ENCODE results near the gene TM4SF4.

Gene TM4SF4

DNA sequence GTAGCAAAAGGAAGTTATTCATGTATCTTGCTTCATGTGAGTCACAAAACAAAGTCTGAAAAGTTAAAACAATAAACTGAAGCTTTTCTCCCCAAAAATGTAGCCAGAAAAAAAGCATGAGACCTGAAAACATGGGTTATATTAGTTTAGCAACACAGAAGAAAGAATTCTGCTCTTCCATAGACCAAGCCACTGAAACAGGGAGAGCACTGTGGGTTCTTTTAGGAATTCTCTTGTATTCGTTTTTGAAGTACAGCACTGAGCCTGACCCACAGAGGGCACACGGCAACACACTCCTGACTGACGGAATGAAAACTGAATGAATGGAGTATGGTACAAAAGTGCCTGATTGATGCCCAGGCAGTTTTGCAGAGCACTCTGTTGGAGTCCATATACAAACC, 66.6 kb downstream of the TM4SF4 start:
- Histone ChIP-seq H3K27ac (ENCODE audit: low read length) (no peak overlapping the region), H3K27me3 (ENCODE audit: low read depth, low read length) (no peaks in the 10 kb centered on the region), H3K36me3 (ENCODE audit: control insufficient read depth in 1 of 2, insufficient read depth in 2 of 2, low read length in 2 of 2) (peaks cover 8 to 13% of the 10 kb centered on the region in 2 donors), H3K4me1 (ENCODE audit: control insufficient read depth in 1 of 2, insufficient read depth in 2 of 2, low read length in 2 of 2) (peaks cover 0 to 38% of the 10 kb centered on the region in 2 donors), H3K4me3 (ENCODE audit: low read depth in 1 of 2, low read length in 2 of 2) (no peak overlapping the region), H3K9me3 (ENCODE audit: control insufficient read depth in 1 of 2, low read length in 2 of 2) (no peaks in the 10 kb centered on the region)

DNA sequence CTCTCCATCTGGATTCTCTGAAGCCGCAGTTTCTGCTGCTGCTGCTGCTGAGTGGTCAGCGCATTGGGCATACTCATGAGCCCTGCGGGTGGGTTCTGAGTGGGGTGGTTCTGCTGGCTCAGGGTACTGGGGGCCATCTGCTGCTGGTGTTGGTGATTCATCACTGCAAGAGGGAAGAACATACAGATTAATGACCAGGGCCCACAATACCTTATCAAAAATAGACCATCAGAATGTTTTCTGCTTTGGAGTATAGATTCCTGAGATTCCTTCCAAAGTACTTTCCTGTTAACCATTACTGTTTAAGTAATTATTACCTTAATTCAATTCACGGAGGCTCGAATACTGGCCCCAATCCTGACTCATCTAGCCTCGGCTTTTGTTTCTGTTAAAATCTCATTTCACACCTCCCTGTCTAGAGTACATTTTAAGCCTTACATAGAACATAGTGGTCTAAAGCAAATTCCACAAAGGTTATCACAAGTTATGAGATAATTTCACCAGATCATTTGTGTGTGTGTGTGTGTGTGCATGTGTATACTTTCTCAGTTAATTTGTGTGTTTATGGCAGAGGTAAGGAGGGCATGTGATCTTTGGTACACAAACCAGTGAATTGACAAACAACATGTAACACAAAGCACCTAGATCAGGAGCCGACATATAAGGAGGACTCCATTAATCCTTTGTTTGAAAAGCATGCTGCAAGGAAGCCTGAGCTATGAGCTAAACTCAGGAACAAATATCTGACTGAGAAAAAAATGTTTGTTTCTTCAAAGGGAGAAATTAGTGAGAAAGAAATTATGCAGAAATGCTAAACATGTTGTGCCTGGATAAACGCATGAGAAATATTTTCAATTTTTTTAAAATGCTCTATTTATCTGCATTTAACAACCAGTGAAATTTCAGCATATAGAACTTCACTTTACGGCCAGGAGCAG, 68.1 kb downstream of the TM4SF4 start:
- H3K9me3 ChIP-seq (ENCODE audit: control insufficient read depth in 1 of 2, low read length in 2 of 2) = no peaks in the 10 kb centered on the region
- H3K4me1 ChIP-seq (ENCODE audit: control insufficient read depth in 1 of 2, insufficient read depth in 2 of 2, low read length in 2 of 2) = peaks cover 0 to 33% of the 10 kb centered on the region in 2 donors
- no peak overlapping the region for H3K4me3 ChIP-seq (ENCODE audit: low read depth in 1 of 2, low read length in 2 of 2)
- no peaks in the 10 kb centered on the region for H3K27me3 ChIP-seq (ENCODE audit: low read depth, low read length)
- peaks cover 8 to 13% of the 10 kb centered on the region in 2 donors for H3K36me3 ChIP-seq (ENCODE audit: control insufficient read depth in 1 of 2, insufficient read depth in 2 of 2, low read length in 2 of 2)
- no peak overlapping the region for H3K27ac ChIP-seq (ENCODE audit: low read length)

DNA sequence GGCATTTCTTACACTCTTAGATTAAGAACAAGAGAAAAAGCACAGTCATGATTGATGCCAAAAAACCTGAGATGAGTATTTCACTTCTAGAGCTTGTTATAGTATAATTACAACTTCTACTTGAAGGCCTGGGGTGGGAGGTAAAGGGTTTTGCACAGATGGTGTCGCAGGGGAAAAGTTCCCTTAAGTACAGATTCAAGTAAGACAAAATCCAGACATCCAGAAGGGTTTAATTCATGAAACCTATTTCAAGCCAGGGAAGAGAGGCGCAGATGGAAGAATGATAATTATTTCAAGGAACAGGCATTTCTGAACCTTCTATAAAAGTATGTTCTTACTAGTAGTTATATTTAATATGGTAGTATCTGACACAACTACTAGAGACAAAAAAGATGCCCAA, 70.6 kb downstream of the TM4SF4 start:
- Histone ChIP-seq H3K4me3 (ENCODE audit: low read depth in 1 of 2, low read length in 2 of 2) (no peak overlapping the region), H3K4me1 (ENCODE audit: control insufficient read depth in 1 of 2, insufficient read depth in 2 of 2, low read length in 2 of 2) (peaks cover 0 to 39% of the 10 kb centered on the region in 2 donors), H3K27me3 (ENCODE audit: low read depth, low read length) (no peaks in the 10 kb centered on the region), H3K27ac (ENCODE audit: low read length) (no peak overlapping the region), H3K9me3 (ENCODE audit: control insufficient read depth in 1 of 2, low read length in 2 of 2) (no peaks in the 10 kb centered on the region), H3K36me3 (ENCODE audit: control insufficient read depth in 1 of 2, insufficient read depth in 2 of 2, low read length in 2 of 2) (peaks cover 8 to 13% of the 10 kb centered on the region in 2 donors)

DNA sequence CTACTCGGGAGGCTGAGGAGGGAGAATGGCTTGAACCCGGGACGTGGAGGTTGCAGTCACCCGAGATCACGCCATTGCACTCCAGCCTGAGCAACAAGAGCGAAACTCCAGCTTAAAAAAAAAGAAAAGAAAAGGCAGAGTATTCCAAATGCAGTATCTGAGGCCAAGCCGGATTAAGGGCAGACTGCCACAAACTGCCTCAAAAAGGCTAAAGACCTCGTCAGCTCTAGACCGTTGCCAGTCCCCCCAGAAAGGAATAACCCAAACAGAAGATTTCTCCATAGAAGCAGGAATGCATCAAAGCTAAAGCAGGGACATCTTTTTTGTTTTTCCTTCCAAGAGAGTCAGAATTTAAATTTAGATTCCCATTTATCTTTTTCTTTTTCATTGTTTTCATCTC, 72.9 kb downstream of the TM4SF4 start:
- Histone ChIP-seq H3K4me1 (ENCODE audit: control insufficient read depth in 1 of 2, insufficient read depth in 2 of 2, low read length in 2 of 2) (peaks cover 0 to 36% of the 10 kb centered on the region in 2 donors), H3K4me3 (ENCODE audit: low read depth in 1 of 2, low read length in 2 of 2) (peak overlapping the region in 1 of 2 donors; percentile 13), H3K27ac (ENCODE audit: low read length) (peak overlapping the region; percentile 80), H3K9me3 (ENCODE audit: control insufficient read depth in 1 of 2, low read length in 2 of 2) (no peaks in the 10 kb centered on the region), H3K36me3 (ENCODE audit: control insufficient read depth in 1 of 2, insufficient read depth in 2 of 2, low read length in 2 of 2) (no peaks in the 10 kb centered on the region), H3K27me3 (ENCODE audit: low read depth, low read length) (no peaks in the 10 kb centered on the region)

DNA sequence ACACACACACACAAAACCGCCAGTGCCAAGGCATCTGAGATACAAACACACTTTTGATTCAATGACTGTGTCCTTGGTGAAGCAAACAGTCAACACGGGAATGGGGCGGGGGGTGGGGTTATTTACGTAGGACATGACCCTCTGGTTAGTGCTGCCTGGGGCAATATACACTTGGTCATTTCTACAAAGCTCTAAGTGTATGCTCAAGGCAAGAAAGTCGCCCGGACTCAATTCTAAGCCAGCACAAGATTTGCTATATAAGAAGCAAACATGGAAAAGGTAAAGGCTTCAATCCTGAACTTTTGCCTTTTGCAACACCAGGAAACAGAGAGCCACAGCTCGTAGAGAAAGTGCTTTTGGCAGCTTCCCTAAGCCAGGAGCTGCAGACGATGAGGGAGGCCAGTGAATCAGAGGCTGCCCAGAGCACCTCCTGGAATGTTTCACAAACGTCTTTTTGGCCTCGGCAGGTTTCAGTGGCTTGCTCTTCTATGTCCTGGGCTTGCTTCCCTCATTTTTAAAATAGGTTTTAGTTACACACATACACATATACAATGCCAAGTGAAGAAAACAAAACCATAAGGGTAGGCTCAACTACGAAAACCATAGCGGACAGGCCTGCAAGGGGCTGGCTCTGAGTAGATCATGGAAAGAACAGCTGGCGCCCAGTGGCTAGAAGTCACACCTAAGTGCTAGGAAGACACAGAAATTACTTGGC, 73.6 kb downstream of the TM4SF4 start:
- Histone ChIP-seq H3K4me3 (ENCODE audit: low read depth in 1 of 2, low read length in 2 of 2) (peak overlapping the region; percentile 13 to 15), H3K9me3 (ENCODE audit: control insufficient read depth in 1 of 2, low read length in 2 of 2) (no peaks in the 10 kb centered on the region), H3K27me3 (ENCODE audit: low read depth, low read length) (no peaks in the 10 kb centered on the region), H3K27ac (ENCODE audit: low read length) (peak overlapping the region; percentile 80), H3K4me1 (ENCODE audit: control insufficient read depth in 1 of 2, insufficient read depth in 2 of 2, low read length in 2 of 2) (peaks cover 0 to 39% of the 10 kb centered on the region in 2 donors), H3K36me3 (ENCODE audit: control insufficient read depth in 1 of 2, insufficient read depth in 2 of 2, low read length in 2 of 2) (no peaks in the 10 kb centered on the region)

DNA sequence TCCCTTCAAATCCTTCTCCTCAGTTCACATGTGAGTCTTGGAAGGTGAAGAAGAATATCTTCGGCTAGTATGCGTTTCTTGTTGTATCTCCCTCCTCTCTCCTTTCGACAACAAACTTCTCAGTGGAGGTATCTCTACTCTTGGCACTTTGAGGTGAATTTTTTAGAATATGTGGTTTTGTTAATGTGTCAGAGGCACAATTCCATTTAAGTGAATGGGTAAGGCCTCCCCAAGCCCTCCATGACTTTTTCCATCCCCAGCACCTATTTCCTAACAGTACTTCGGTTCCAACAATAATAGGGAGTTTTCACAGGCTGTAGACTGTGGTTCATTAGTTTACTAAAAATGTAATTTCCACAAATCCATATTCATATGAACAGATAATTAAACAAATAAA, 74.2 kb downstream of the TM4SF4 start:
- Histone ChIP-seq H3K36me3 (ENCODE audit: control insufficient read depth in 1 of 2, insufficient read depth in 2 of 2, low read length in 2 of 2) (no peaks in the 10 kb centered on the region), H3K27ac (ENCODE audit: low read length) (peak overlapping the region; percentile 80), H3K4me1 (ENCODE audit: control insufficient read depth in 1 of 2, insufficient read depth in 2 of 2, low read length in 2 of 2) (peaks cover 0 to 45% of the 10 kb centered on the region in 2 donors), H3K9me3 (ENCODE audit: control insufficient read depth in 1 of 2, low read length in 2 of 2) (no peaks in the 10 kb centered on the region), H3K4me3 (ENCODE audit: low read depth in 1 of 2, low read length in 2 of 2) (peak overlapping the region; percentile 13 to 15), H3K27me3 (ENCODE audit: low read depth, low read length) (no peaks in the 10 kb centered on the region)

DNA sequence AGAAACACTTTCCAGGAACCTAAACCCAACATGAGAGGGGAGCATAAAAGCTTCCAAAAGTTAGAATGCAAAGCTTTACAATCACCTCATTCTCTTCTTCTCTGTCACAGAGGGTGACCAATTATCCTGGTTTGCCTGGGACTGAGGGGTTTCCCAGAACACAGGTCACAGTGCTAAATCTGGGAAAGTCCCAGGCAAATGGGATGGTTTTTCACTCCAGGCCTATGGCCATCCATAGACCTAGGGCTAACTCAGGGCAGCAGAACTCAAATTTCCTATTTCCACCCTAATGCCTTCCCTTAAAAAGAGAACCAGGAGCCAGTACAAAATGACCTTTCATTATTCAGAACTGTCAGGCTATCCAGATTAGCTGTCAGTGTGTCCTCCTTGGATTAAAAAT, 77.0 kb downstream of the TM4SF4 start:
- H3K9me3 ChIP-seq (ENCODE audit: control insufficient read depth in 1 of 2, low read length in 2 of 2) = no peaks in the 10 kb centered on the region
- H3K36me3 ChIP-seq (ENCODE audit: control insufficient read depth in 1 of 2, insufficient read depth in 2 of 2, low read length in 2 of 2) = peaks cover 0 to 4% of the 10 kb centered on the region in 2 donors

DNA sequence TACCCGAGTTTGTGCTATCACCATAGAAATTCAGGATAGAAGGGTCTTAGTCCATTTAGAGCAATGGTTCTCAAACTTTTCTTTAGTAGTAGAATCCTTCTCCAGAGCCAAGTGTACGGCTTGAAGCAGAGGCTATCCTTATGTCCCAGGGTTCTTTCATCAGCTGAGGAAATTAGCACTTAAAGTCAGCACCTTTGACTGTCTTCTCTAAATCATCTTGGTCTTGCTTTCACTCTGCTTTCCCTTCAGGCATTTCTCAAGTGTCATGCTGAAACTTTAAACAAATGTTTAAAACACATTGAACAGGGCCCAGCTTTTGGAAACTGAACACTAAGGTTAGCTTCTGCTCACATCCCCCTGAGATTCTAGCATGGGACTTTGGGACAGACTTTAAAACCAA, 78.2 kb downstream of the TM4SF4 start:
- peaks cover 8 to 43% of the 10 kb centered on the region in 2 donors for H3K4me1 ChIP-seq (ENCODE audit: control insufficient read depth in 1 of 2, insufficient read depth in 2 of 2, low read length in 2 of 2)
- H3K9me3 ChIP-seq (ENCODE audit: control insufficient read depth in 1 of 2, low read length in 2 of 2) = no peaks in the 10 kb centered on the region
- H3K36me3 ChIP-seq (ENCODE audit: control insufficient read depth in 1 of 2, insufficient read depth in 2 of 2, low read length in 2 of 2) = peaks cover 0 to 4% of the 10 kb centered on the region in 2 donors
- no peak overlapping the region for H3K4me3 ChIP-seq (ENCODE audit: low read depth in 1 of 2, low read length in 2 of 2)
- no peaks in the 10 kb centered on the region for H3K27me3 ChIP-seq (ENCODE audit: low read depth, low read length)
- H3K27ac ChIP-seq (ENCODE audit: low read length) = no peak overlapping the region

More for the DNA sequence above, 77.0 kb downstream of the TM4SF4 start:
- Histone ChIP-seq H3K4me1 (ENCODE audit: control insufficient read depth in 1 of 2, insufficient read depth in 2 of 2, low read length in 2 of 2) (peaks cover 8 to 50% of the 10 kb centered on the region in 2 donors), H3K27ac (ENCODE audit: low read length) (no peak overlapping the region), H3K4me3 (ENCODE audit: low read depth in 1 of 2, low read length in 2 of 2) (no peak overlapping the region), H3K27me3 (ENCODE audit: low read depth, low read length) (no peaks in the 10 kb centered on the region)
